Measurements from ENCODE around the gene NEDD8.
"Not testable (repeated sequence)": the region's sequence is repeated elsewhere in the genome, so short reads cannot be mapped to it uniquely, and the experiment has no call there.

- TF ChIP-seq CTCF (conservative IDR thresholded peaks at IDR 0.05; ENCODE audit: low read depth, low read length); EZH2phosphoT487 (IDR thresholded peaks at IDR 0.05; ENCODE audit: borderline replicate concordance, low read length): not testable (repeated sequence)
Measured at GRCh38 chr14:24222987-24223386, 9.2 kb downstream of the NEDD8 start.
